DMS114 treated with DMSO at 0.1 percent for 48 hours (cell line): Measurements from ENCODE around the gene RHOT2.

Source experiments
- DNase-seq: peaks from one replicate; lab custom pipeline; 2025; ENCODE audit not compliant: unreplicated experiment; lab: John Stamatoyannopoulos, UW

RHOT2 gene

GRCh38 chr16:632486-633335 is 35.2 kb upstream of the RHOT2 start:
- DNase-seq = no peak

GRCh38 chr16:633336-634050 is 34.4 kb upstream of the RHOT2 start:
- DNase-seq = no peak

GRCh38 chr16:634051-634670 is 33.8 kb upstream of the RHOT2 start:
- DNase-seq = no peak

GRCh38 chr16:634996-635395 is 32.9 kb upstream of the RHOT2 start:
- DNase-seq = no peak

GRCh38 chr16:635573-636205 is 32.2 kb upstream of the RHOT2 start:
- DNase-seq = no peak

GRCh38 chr16:636206-637080 is 31.5 kb upstream of the RHOT2 start, which contains the start of gene METTL26:
Gene METTL26 (minus strand): TSS chr16:636305. CDS start chr16:636290, 15 bp downstream.
- peak; percentile 86 for DNase-seq

GRCh38 chr16:637081-638018 is 30.6 kb upstream of the RHOT2 start:
- no peak for DNase-seq

- no peak for DNase-seq
Observed at GRCh38 chr16:638034-638543, 29.8 kb upstream of the RHOT2 start.

GRCh38 chr16:638836-639235 is 29.1 kb upstream of the RHOT2 start:
- DNase-seq = no peak

GRCh38 chr16:640614-641013 is 27.3 kb upstream of the RHOT2 start:
- no peak for DNase-seq

DNA sequence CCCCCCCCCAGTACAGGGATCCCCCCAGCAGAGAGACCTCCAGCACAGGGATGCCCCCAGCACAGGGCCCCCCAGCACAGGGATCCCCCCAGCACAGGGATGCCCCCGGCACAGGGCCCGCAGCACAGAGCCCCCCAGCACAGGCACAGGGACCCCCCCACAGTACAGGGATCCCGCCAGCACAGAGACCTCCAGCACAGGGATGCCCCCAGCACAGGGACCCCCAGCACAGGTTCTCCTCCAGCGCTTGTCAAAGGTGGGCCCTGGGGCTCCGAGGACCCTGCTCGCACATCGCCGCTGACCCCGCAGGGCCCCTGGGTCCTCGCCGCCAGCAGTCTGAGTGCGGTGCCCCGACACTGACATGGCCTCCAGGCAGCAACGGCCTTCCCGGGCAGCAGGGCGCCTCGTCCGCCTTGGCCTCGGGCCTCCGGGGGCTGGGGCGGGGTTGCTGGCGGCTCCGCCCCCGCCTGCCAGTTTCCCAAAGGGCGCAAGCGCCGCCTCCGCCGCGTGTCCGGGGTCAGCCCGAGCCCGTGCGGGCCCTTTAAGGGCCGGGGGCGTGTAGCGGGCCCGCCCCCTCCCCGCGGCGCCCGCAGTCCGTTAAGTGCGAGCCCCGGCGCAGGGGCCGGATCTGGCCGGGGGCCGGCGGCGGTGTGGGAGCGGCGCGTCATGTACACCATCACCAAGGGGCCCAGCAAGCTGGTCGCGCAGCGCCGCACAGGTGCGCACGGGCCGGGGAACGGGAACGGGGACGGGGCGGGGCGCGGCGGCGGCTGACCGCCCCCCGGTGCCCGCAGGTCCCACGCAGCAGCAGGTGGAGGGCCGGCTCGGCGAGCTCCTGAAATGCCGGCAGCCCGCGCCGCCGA is 26.4 kb upstream of the RHOT2 start, which contains the start of gene MCRIP2:
Gene MCRIP2, plus strand, starts transcription at position 503 of the 863 bp plus-strand sequence. Its CDS starts 164 bp downstream, at position 667.
- no peak for DNase-seq

GRCh38 chr16:642189-643049 is 25.5 kb upstream of the RHOT2 start:
- no peak for DNase-seq

- no peak for DNase-seq
Observed at GRCh38 chr16:643050-643368, 24.9 kb upstream of the RHOT2 start.

DNA sequence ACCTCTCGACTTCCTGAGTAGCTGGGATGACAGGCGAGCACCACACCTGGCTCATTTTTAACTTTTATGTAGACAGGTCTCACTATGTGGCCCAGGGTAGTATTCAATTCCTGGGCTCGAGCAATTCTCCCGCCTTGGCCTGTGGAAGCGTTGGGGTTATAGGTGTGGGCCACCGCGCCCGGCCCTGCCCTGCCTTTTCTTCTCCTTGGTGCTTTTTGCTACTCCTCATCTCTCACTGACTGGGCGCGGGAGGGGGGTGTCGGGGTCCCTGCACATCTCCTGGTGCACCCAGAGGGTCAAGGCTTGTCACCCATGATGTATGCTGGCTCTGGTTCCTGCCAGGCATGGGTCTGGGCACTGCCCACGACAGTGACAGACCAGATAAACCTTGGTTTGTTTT is 23.4 kb upstream of the RHOT2 start:
- DNase-seq = no peak

DNA sequence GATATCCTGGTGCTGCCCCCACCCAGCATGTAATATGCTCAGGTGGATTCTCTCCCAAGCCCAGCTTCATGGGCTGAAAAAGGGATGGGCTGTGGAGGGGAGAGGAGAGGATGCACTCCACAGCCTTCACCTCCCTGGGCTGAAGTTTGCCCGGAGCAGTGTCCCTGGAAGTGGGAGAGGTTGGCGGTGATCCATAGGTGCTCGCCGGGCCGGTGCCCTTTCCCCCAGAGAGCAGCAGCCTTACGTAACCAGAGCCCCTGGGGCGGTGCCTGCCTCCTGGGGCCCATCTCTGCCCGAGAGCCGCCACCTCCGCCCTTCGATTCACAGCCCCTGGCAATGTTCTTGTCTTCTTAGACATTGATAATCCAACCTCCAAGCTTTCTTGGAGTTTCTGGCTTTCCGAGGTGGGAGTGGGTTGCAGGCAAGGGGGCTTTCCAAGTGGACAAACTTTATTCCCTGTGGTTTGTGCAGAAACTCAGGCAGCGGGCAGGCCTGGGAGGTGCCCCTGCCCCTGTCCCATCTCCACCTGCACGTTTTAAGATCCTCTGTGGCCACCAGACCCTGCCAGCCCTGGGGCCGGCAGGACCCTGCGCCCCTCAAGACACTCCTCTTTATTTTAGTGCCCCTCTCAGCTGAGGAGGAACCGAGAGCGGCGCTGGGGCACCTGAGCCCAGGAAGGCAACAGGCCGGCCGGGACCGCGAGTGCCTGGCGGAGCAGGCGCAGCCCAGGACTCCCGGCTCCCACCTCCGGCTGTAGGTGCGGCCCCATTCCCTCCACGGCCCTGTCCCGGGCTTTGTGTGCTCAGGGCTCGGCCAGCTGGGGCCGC is 21.9 kb upstream of the RHOT2 start:
- no peak for DNase-seq

DNA sequence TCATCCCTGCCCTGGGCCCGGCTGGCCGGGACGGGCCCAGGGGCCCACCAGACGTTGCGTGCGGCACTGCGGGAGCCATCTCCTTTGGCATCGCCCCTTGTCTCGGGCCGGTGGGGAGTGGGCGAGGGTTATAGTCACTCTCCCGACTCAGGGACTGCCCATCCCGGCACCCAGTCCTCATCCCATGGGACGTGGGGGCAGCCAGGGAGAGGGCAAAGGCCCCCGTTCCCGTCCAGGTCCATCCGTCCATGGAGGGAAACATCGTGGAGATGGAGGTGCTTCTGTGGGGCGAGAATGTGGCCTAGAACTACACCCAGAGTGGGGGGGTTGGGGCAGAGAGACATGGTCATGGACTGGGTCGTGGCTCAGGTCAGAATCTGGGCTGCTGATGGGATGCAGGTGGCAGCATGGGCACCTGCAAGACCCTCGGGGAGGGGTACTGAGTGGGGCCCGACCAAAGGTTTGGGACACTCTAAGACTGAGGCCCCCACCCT is 21.2 kb upstream of the RHOT2 start:
- DNase-seq = no peak
